ENCODE data around the gene RANGAP1. TPM values are rescaled to one million over a fixed set of nuclear protein-coding genes. Genes with fewer than 3 reads are reported as not detected.
A peak's percentile ranks its signal among the peaks of the same experiment; 100 is the strongest.

RANGAP1 gene
- total and polyA plus RNA-seq, 2 of the 13 experiments (the other 11 are each of a cell fraction or from before 2014, with no cell fraction given), result 51.8 to 83.9 TPM

- TF ChIP-seq NFAT5 (CRISPR knock-in tag; IDR thresholded peaks at IDR 0.05) (no peak), ZNF878 (CRISPR knock-in tag; IDR thresholded peaks at IDR 0.05) (no peak), ELF3 (CRISPR knock-in tag; IDR thresholded peaks at IDR 0.05) (no peak; the same call in 1 of the 2 replicates), IRF1 (CRISPR knock-in tag; IDR thresholded peaks at IDR 0.05; ENCODE audit: low read depth) (no peak), NFIB (CRISPR knock-in tag; IDR thresholded peaks at IDR 0.05; ENCODE audit: borderline replicate concordance) (no peak), SRSF1 (optimal IDR thresholded peaks at IDR 0.05; ENCODE audit: low read depth, low read length) (peak; percentile 77), IKZF5 (CRISPR knock-in tag; IDR thresholded peaks at IDR 0.05) (no peak), ZNF772 (CRISPR knock-in tag; IDR thresholded peaks at IDR 0.05) (no peak), FOXO1 (CRISPR knock-in tag; IDR thresholded peaks at IDR 0.05) (no peak), ZNF207 (IDR thresholded peaks at IDR 0.05; ENCODE audit: borderline replicate concordance) (no peak), RORA (CRISPR knock-in tag; IDR thresholded peaks at IDR 0.05) (no peak), ZKSCAN8 (CRISPR knock-in tag; IDR thresholded peaks at IDR 0.05; ENCODE audit: borderline replicate concordance) (peak; percentile 32; the same call in 1 of the 2 replicates), ZNF564 (CRISPR knock-in tag; IDR thresholded peaks at IDR 0.05) (no peak), PAXIP1 (CRISPR knock-in tag; conservative IDR thresholded peaks at IDR 0.05) (peak; percentile 77), TGIF2 (CRISPR knock-in tag; IDR thresholded peaks at IDR 0.05) (0 out of 2 replicates have a peak, but pooled peaks have one; percentile 29), NCOR1 (IDR thresholded peaks at IDR 0.05; ENCODE audit: borderline replicate concordance, low read length) (peak; percentile 46; the same call in 1 of the 2 replicates), ZNF296 (CRISPR knock-in tag; conservative IDR thresholded peaks at IDR 0.05) (no peak), RAD51 (IDR thresholded peaks at IDR 0.05; ENCODE audit: borderline replicate concordance) (no peak)
Measured at GRCh38 chr22:41234815-41235695, 50.9 kb downstream of the RANGAP1 start (continued).
